GF-D8 (cell line): Measurements from ENCODE around the gene TFPT.

Experiments used
- DNase-seq: peaks from one replicate; lab custom pipeline; 2025; lab: John Stamatoyannopoulos, UW

Gene TFPT, protein sequence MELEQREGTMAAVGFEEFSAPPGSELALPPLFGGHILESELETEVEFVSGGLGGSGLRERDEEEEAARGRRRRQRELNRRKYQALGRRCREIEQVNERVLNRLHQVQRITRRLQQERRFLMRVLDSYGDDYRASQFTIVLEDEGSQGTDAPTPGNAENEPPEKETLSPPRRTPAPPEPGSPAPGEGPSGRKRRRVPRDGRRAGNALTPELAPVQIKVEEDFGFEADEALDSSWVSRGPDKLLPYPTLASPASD

DNA sequence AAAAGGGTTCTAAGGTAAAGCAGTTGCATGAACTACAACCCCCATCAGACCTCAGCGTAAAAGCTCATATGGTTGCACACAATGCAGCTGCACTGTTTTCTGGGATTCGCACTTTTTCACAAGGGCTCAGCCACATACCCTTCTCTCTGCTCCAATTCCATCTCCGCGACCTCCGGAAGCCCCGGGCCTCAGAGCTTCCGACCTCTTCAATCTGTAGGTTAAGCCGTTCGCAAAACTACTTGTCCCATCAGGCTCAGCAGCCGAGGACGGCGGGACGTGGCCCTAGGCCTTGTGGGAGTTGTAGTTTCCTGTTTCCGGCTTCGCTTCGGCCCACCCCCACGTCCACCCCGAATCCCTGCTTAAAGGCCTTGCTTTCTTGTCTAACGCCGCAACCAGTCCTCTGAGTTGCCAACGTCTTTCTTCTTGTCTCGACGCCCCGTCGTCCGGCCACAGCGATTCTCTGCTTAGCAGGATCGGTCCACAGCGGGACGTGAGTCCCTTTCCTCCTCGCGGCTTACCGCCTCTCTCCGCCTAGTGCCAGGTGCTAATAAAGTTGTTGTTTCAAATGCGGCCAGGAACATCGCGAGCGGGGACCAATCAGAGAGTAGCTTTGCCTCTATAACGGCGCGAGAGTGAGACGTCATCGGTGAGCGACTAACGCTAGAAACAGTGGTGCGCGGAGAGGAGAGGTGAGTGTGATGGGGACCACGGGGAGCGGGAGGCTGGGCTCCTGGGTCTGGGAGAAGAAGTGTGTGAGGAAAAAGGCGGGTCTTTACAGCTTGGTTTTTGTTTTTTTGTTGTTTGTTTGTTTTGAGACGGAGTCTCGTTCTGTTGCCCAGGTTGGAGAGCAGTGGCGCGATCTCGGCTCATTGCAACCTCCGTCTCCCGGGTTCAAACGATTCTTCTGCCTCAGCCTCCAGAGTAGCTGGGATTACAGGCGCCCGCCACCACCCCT lies at the start of gene TFPT, which contains the start of gene PRPF31:
Gene TFPT, minus strand, starts transcription at position 549 of the 955 bp plus-strand sequence. Its CDS starts 388 bp downstream, at position 161.
Gene PRPF31, plus strand, starts transcription at position 646 of the 955 bp plus-strand sequence. CDS start 2,525 bp downstream, outside the sequence.
- DNase-seq = peak; percentile 90

DNA sequence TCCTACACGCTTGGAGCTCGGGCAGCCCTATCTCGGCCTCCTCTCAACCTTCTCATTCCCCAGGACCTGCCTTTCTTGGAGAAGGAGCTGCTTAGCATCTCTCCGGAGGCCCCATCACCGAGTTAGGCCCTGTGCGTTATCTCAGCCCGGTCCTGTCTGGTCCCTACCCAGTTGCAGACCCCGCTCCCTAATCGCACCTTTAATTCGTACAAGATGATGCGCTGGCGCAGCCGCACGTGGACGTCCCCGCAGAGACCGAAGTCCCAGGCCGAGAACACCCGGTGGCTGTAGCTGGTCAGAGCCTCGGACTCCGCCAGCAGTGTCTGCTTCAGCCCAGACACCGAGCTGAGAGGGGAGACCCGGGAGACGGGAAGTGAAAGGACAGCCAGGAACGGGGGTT lies 49.8 kb upstream of the TFPT start:
- DNase-seq = no peak

DNA sequence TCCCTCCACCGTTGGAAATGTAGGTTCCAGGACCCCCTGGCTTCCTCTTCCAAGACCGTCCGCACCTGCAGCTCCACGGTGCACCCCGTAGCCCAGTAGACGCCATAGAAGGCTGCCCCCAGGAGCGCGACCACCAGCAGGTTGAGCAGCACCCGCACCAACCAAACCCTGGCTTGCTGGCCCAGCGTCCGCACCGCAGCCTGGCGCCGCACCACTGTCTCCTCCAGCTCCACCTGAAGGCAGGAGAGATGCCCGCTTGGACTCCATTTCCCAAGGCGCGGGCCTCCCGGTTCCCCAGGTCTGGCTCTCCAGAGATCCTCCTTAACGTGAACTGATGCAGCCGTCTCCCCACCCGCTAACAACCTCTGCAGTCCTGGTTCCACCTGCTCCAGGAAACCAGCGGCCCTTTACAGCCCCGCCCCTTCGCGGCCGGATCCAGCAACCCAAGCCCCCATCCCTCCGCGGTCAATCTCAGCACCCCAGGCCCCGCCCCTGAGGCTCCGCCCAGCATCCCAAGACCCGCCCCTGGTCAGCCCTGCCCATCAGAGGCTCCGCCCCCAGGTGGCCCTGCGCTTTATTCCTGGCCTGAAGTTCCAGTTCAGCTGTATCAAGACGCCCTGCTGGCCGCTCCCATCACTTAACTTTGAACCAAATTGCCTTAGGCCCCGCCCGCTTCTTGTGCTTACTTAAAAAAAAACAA lies 49.1 kb upstream of the TFPT start:
- no peak for DNase-seq

GRCh38 chr19:54162884-54163283 lies 47.4 kb upstream of the TFPT start:
- DNase-seq = no peak

- DNase-seq = peak; percentile 62
Measured at GRCh38 chr19:54162241-54162805, 46.9 kb upstream of the TFPT start.

GRCh38 chr19:54160854-54161253 lies 45.4 kb upstream of the TFPT start:
- no peak for DNase-seq

GRCh38 chr19:54160182-54160811 lies 44.8 kb upstream of the TFPT start:
- no peak for DNase-seq

DNA sequence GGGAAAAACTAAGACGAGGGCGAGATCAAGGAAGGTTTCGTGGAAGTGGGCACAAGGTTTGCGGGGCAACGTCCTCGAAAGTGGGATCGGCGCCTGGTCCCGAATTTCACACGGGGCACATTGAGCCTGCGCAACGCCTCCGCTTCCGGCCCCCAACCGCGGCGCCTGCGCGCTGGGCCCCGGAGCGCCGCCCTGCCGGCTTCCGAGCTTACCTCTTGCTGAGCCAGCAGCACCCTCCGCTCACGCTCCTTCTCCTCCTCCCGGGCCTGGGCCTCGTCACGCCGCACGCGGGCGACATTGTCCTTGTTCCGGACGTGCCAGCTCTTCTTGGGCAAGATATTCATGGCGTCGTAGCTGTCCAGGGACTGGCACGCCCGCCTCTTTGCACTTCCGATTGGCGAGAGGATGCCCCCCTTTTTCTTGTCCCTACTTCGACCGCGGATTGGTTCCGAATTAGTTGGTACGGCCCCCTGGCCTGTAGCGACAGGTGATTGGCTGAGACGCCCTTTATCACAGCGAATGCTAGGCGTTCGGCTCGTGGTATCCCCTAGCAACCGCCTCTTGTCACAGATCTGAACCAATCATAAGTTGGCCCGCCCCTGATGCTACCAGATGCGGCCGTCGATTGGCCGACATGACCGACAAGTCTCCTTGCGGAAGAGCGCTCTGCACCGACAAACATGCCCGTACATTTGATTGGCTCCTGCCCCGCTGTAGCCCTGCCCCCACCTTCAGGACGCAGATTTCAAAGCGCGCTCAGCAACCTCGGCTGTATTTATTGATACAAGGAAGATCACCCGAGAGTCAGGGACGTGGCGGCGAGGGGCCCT lies 44.1 kb upstream of the TFPT start, which contains the start of gene LENG1:
Gene LENG1, minus strand, starts transcription at position 370 of the 830 bp plus-strand sequence. Its CDS starts 26 bp downstream, at position 344.
- DNase-seq = peak; percentile 100

- no peak for DNase-seq
Measured at GRCh38 chr19:54158812-54159351, 43.4 kb upstream of the TFPT start.

DNA sequence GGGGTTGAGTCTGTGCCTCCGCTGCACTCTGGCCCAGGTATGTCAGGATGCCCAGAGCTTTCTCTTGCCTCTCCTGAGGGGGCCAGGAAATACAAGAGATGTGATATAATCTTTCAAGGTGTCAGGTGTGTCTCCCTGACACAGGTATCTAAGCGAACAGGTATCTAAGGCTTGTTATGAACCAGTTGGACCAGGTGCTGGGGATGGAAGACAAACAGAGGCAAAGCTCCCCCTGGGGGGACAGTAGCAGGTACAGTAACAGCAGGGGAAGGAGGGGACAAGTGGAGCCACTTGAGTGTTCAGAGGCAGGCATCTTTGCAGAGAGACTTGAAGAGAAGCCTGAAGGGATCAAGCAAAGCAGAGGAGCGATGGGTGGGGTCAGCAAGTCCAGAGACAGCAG lies 41.5 kb upstream of the TFPT start:
- no peak for DNase-seq

DNA sequence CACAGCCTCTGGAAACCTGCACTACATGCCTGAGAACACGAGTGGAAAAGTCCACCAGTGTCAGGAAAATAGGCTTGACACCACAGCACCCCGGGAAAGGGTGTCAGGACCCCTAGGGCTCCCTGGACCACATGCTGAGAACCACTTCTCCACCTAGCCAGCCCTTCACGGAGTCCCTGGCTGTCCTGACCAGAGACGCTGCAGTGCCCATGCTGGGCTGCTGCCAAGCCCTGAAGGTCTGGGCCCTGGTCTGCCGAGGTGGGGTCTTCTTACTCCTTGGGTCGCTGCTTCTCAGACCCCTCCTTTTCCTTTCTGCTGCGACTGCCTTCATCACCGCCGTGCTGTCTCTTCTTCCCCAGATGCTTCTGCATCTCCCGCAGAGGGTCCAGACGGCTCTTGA lies 41.0 kb upstream of the TFPT start:
- DNase-seq = no peak

DNA sequence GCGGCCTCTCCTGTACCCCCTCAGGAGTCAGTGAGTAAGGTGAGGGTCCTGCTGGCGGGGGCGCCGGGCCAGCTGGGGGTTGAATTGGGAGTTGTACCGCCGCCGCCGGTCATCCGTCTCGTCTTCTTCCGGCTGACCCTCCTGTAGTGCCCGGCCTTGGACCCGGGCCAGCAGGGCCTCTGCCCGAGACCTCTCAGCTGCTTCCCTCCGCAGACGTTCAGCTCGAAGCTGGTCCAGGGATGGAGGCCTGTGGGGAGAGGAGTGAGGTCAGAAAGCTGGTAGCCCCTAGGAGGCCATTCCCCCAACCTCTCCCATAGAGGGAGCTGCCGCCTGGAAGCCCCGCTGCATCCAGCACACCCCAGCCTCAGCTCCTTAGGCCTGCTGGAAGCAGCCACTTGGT lies 40.2 kb upstream of the TFPT start:
- DNase-seq = no peak

GRCh38 chr19:54154603-54155345 lies 39.3 kb upstream of the TFPT start:
- DNase-seq = no peak

DNA sequence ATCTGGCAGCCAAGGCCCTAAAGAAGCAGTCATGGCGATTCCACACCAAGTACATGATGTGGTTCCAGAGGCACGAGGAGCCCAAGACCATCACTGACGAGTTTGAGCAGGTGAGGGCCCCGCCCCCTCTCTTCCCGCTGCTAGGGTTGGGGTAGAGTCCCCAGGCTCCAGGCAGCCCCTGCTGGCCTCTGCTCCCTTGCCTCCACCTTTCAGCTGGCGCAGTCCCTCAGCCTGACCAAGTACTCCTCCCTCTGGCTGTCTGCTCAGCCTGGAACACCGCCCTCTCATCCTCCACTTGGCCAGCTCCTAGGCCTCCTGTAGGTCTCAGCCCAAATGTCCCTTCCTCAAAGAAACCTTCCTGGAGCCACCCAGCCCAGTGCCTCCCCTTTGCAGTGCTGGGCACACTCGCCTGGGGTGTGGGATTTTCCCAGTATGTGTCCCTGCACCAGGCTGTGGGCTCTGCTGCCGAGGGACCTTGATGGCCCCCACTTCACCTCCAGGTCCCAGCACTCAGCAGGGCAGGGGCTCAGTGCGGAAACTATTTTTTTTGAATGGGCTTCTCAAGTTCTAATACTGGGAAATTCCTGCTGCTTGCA lies 38.4 kb upstream of the TFPT start:
- DNase-seq = no peak

- no peak for DNase-seq
Measured at GRCh38 chr19:54152878-54153524, 37.5 kb upstream of the TFPT start.

DNA sequence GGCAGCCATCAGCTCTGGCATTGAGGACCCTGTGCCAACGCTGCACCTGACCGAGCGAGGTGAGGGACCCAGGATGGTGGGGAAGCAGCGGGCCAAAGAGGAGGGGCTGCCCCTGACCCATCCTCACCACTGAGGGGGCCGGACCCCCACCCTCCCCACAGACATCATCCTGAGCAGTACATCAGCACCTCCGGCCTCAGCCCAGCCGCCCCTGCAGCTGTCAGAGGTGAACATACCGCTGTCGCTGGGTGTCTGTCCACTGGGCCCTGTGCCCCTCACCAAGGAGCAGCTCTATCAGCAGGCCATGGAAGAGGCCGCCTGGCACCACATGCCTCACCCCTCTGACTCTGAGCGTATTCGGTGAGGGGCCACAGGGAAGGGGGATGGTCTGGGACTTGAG lies 36.8 kb upstream of the TFPT start:
- no peak for DNase-seq

GRCh38 chr19:54151362-54152035 lies 36.0 kb upstream of the TFPT start:
- no peak for DNase-seq
